GM10266 (cell line): ENCODE results near the gene FRMD5.

ENCODE experiments used
- DNase-seq: peaks from one replicate; pipeline ENCODE4 v3.0.0; 2012; ENCODE audit errors: extremely low spot score
- CTCF ChIP-seq: IDR thresholded peaks from 2 replicates; pipeline ENCODE4 v1.5.1; 2012; ENCODE audit warnings: mild to moderate bottlenecking, low read depth; ENCODE audit not compliant: control insufficient read depth, insufficient read depth; ENCODE audit errors: missing control alignments

Gene FRMD5

GRCh38 chr15:43985976-43986680, 208.9 kb downstream of the FRMD5 start:
- TF ChIP-seq CTCF = no peak
- DNase-seq = no peak

GRCh38 chr15:43981576-43981975, 213.5 kb downstream of the FRMD5 start:
- TF ChIP-seq CTCF = no peak

GRCh38 chr15:43977072-43977884, 217.8 kb downstream of the FRMD5 start:
- peak; percentile 26 for DNase-seq
- no peak for TF ChIP-seq CTCF

More at GRCh38 chr15:43981576-43981975, 213.5 kb downstream of the FRMD5 start:
- DNase-seq = no peak

DNA sequence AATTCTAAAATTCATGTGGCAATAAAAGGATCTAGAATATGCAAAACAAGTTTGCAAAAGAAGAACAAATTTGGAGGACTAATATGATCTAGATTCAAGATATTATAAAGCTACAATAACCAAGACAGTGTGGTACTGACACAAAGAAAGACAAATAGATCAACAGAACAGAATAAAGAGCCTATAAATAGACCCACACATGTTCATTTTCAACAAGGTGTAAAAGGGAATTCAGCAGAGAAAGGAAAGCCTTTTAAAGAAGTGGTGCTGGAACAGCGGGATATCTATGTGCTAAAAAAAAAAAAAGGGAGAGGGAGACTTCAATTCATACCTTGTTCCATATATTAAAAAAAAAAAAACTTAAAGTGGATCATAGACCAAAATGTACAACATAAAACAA, 219.3 kb downstream of the FRMD5 start:
- TF ChIP-seq CTCF = no peak
- DNase-seq = no peak

GRCh38 chr15:43975326-43975725, 219.7 kb downstream of the FRMD5 start:
- no peak for TF ChIP-seq CTCF
- DNase-seq = no peak

DNA sequence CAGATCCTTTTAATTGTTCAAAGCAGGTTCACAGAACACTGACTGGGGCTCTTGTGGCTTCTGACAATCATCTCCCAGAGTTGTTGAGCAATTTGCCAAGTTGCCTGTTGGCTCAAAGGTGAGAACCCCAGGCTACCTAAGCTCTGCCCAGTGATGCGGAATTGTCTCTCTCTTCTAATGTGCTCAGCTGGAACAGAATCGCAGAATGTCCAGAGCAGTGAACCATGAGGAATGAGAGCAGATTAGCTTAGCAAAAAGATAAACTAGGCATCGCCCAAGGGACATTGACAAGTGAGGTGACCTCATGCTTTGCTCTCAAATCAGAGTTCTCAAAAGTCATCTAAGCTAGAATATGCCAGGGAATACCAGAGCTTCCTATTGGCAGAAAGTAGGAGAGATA, 220.2 kb downstream of the FRMD5 start:
- no peak for DNase-seq
- no peak for TF ChIP-seq CTCF
